Tibial nerve (tissue), 3 donors: ENCODE data around the gene SULT1A1.

Experiments used
- POLR2A ChIP-seq, 2 donors: fragments of 450-650 bp; IDR thresholded peaks; one replicate each; pipeline ENCODE4 v1.6.1; 2017; ENCODE audit warnings: antibody characterized with exemption in 2 of 2, mild to moderate bottlenecking in 2 of 2, moderate library complexity in 2 of 2
- TF ChIP-seq, protein P1 (sequence below), 5 experiments: fragments of 200-600 bp in 3 of 5; fragments of 450-650 bp in 2 of 5; sonication (generic) in 3 of 5; IDR thresholded peaks; one replicate each; pipeline ENCODE4 v1.5.1; 2016 to 2019; ENCODE audit warnings: antibody characterized with exemption in 5 of 5, mild to moderate bottlenecking in 3 of 5, moderate library complexity in 2 of 5

GRCh38 chr16:28592511-28592910, 17.3 kb downstream of the SULT1A1 start:
- no peak for TF ChIP-seq POLR2A (IDR thresholded peaks at IDR 0.05)
- TF ChIP-seq, protein P1, sequence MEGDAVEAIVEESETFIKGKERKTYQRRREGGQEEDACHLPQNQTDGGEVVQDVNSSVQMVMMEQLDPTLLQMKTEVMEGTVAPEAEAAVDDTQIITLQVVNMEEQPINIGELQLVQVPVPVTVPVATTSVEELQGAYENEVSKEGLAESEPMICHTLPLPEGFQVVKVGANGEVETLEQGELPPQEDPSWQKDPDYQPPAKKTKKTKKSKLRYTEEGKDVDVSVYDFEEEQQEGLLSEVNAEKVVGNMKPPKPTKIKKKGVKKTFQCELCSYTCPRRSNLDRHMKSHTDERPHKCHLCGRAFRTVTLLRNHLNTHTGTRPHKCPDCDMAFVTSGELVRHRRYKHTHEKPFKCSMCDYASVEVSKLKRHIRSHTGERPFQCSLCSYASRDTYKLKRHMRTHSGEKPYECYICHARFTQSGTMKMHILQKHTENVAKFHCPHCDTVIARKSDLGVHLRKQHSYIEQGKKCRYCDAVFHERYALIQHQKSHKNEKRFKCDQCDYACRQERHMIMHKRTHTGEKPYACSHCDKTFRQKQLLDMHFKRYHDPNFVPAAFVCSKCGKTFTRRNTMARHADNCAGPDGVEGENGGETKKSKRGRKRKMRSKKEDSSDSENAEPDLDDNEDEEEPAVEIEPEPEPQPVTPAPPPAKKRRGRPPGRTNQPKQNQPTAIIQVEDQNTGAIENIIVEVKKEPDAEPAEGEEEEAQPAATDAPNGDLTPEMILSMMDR (IDR thresholded peaks at IDR 0.05) = no peak
